Measurements from ENCODE around the gene MAP2K4.

DNA sequence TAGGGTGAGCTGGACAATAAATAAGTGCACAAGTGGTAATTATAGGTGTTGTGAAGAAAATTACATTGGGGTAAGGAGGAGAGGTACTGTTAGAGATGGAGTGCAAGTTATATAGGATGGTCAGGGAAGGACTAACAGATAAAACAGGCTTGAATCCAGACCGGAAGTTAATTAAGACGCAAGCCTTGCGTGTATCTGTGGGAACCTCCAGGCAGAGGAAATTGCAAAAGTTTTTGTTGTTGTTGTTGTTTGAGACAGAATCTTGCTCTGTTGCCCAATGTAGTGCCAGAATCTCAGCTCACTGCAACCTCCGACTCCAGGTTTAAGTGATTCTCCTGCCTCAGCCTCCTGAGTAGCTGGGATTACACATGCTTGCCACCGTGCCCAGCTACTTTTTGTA lies 21.0 kb upstream of the MAP2K4 start:
- no peak for TF ChIP-seq CTCF (conservative IDR thresholded peaks at IDR 0.05 in 1 of 2, IDR thresholded peaks at IDR 0.05 in 1 of 2; ENCODE audit: low read depth in 1 of 2, low read length in 2 of 2)
- no peak for TF ChIP-seq EZH2 (IDR thresholded peaks at IDR 0.05; ENCODE audit: low read length, missing control alignments)

All from fibroblast of lung (primary cell).